Progenitor cell of endocrine pancreas (in vitro differentiated cells): ENCODE measurements around the gene SLC7A11. TPM values are rescaled to one million over a fixed set of nuclear protein-coding genes. Genes with fewer than 3 reads are reported as not detected.
A peak's percentile ranks its signal among the peaks of the same experiment; 100 is the strongest.
"Not testable (repeated sequence)": the region's sequence is repeated elsewhere in the genome, so short reads cannot be mapped to it uniquely, and the experiment has no call there.

Source experiments
- DNase-seq: peaks from one replicate; pipeline ENCODE4 v3.0.0; 2021; ENCODE audit warnings: low spot score; ENCODE audit not compliant: unreplicated experiment
- H3K27ac Mint-ChIP-seq: 2 replicates; pipeline ENCODE4 v1.8.0; 2021; ENCODE audit warnings: mild to moderate bottlenecking, moderate library complexity, mixed read lengths
- H3K27me3 Mint-ChIP-seq: 2 replicates; pipeline ENCODE4 v1.8.0; 2021; ENCODE audit warnings: mixed read lengths
- H3K36me3 Mint-ChIP-seq: 2 replicates; pipeline ENCODE4 v1.8.0; 2022; ENCODE audit warnings: mixed read lengths; ENCODE audit not compliant: insufficient read depth
- H3K4me1 Mint-ChIP-seq: 2 replicates; pipeline ENCODE4 v1.8.0; 2021; ENCODE audit warnings: low read depth, mixed read lengths
- H3K4me3 Mint-ChIP-seq: 2 replicates; pipeline ENCODE4 v1.8.0; 2021; ENCODE audit warnings: low read depth, mild to moderate bottlenecking, moderate library complexity, mixed read lengths
- H3K9me3 Mint-ChIP-seq: 2 replicates; pipeline ENCODE4 v1.8.0; 2021; ENCODE audit warnings: low read depth, mixed read lengths
- total RNA-seq: library from RNA; stranded (reverse); gene quantifications from 2 replicates; pipeline ENCODE4 v1.2.1, GENCODE V29; 2021
- TF ChIP-seq, protein P1 (sequence below): fragments of 200-600 bp; sonication (generic); IDR thresholded peaks from one replicate; pipeline ENCODE4 v1.5.0; 2021; ENCODE audit warnings: antibody characterized with exemption, mild to moderate bottlenecking; ENCODE audit not compliant: unreplicated experiment

SLC7A11 gene
- total RNA-seq, 1 donor from 2014 or later, result 8.2 TPM

DNA sequence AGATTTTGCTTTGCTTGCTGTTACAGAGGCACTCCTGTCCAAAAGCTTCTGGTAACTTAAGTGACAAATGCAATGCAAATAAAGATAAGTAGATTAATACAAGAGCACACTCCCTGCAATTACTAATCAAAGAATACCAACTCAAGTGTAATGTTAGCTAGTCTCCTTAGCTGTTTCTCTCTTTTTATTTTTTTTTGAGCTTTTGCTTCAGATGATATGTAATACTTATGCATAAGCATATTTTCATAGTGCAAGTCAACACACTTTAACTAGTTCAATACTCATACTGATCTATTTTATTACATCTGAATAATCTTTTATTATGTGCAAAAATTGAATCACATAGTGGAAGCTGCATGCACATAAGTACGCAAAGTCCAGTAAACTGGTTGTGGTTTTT is 2.7 kb downstream of the SLC7A11 start:
- H3K4me3 Mint-ChIP-seq, result peak overlapping the region; percentile 78
- H3K27ac Mint-ChIP-seq, result peak overlapping the region; percentile 45
- H3K36me3 Mint-ChIP-seq, result peaks cover 3% of the 10 kb centered on the region
- no peaks in the 10 kb centered on the region for H3K9me3 Mint-ChIP-seq
- TF ChIP-seq, protein P1, sequence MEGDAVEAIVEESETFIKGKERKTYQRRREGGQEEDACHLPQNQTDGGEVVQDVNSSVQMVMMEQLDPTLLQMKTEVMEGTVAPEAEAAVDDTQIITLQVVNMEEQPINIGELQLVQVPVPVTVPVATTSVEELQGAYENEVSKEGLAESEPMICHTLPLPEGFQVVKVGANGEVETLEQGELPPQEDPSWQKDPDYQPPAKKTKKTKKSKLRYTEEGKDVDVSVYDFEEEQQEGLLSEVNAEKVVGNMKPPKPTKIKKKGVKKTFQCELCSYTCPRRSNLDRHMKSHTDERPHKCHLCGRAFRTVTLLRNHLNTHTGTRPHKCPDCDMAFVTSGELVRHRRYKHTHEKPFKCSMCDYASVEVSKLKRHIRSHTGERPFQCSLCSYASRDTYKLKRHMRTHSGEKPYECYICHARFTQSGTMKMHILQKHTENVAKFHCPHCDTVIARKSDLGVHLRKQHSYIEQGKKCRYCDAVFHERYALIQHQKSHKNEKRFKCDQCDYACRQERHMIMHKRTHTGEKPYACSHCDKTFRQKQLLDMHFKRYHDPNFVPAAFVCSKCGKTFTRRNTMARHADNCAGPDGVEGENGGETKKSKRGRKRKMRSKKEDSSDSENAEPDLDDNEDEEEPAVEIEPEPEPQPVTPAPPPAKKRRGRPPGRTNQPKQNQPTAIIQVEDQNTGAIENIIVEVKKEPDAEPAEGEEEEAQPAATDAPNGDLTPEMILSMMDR, result no peak
- H3K4me1 Mint-ChIP-seq, result peaks cover 29% of the 10 kb centered on the region
- H3K27me3 Mint-ChIP-seq, result no peaks in the 10 kb centered on the region
- DNase-seq, result no peak

DNA sequence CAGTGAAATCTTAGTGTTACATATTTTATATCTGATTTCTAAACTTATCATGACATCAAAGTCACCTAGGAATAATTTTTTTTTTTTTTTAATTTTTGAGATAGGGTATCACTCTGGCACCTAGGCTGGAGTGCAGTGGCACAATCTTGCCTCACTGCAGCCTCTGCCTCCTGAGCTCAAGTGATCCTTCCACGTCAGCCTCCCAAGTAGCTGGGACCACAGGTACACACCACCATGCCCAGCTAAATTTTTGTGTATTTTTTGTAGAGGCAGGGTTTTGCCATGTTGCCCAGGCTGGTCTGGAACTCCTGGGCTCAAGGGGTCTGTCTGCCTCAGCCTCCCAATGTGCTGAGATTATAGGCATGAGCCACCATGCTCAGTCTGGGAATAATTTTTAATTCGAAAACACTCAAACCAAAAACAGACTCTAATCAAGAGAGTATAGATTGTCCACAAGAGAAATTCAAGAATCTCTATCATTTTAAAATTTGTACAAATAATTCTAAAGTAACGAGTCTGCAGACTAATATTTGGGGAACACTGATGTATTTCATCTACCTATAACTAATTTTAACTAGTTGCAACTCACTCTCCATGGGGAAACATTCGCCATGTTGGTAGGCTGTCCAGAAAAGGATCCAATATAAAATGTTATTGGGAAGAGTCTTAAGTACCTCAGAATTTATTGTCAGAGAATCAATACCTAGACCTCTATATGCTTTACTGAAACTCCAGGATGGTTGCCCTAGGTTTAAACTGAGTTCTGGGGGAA is 3.4 kb downstream of the SLC7A11 start:
- no peaks in the 10 kb centered on the region for H3K27me3 Mint-ChIP-seq
- H3K9me3 Mint-ChIP-seq, result no peaks in the 10 kb centered on the region
- TF ChIP-seq, protein P1, result no peak
- no peak overlapping the region for H3K27ac Mint-ChIP-seq
- peaks cover 3% of the 10 kb centered on the region for H3K36me3 Mint-ChIP-seq
- no peak overlapping the region for H3K4me3 Mint-ChIP-seq
- peaks cover 27% of the 10 kb centered on the region for H3K4me1 Mint-ChIP-seq
- no peak for DNase-seq

DNA sequence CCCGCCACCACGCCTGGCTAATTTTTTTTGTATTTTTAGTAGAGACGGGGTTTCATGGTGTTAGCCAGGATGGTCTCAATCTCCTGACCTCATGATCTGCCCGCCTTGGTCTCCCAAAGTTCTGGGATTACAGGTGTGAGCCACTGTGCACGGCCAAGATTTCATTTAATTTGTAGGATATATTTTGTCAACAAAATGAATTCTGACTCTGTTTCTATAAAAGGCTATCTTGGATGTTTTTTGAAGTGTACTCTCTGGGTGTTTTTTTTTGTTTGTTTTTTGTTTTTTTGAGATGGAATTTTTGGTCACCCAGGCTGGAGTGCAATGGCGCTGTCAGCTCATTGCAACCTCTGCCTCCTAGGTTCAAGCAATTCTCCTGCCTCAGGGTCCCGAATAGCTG is 5.0 kb downstream of the SLC7A11 start:
- peaks cover 22% of the 10 kb centered on the region for H3K4me1 Mint-ChIP-seq
- H3K27ac Mint-ChIP-seq, DNase-seq, H3K36me3 Mint-ChIP-seq, H3K9me3 Mint-ChIP-seq, H3K27me3 Mint-ChIP-seq, H3K4me3 Mint-ChIP-seq: not testable (repeated sequence)

DNA sequence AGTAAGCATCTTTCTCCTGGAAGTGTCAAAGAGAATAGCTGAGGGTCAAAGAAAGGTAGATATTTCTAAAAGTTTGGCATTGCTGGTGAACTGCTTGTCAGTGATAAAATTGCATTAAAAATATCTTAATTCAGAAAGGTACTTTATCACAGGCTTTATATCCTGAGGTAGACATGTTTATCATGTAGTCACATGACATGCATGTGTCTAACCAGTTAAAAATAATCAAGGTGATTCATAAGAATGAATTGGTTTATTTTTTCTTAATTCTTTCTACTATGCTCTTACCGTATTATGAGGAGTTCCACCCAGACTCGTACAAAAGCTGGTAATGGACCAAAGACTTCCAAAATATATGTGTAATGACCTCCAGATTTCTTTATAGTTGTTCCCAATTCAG is 6.1 kb downstream of the SLC7A11 start:
- Mint-ChIP-seq H3K4me3 (no peak overlapping the region), H3K27ac (no peak overlapping the region), H3K4me1 (peaks cover 12% of the 10 kb centered on the region), H3K9me3 (no peaks in the 10 kb centered on the region), H3K27me3 (no peaks in the 10 kb centered on the region), H3K36me3 (peaks cover 3% of the 10 kb centered on the region)
- no peak for DNase-seq
- TF ChIP-seq, protein P1, result no peak

DNA sequence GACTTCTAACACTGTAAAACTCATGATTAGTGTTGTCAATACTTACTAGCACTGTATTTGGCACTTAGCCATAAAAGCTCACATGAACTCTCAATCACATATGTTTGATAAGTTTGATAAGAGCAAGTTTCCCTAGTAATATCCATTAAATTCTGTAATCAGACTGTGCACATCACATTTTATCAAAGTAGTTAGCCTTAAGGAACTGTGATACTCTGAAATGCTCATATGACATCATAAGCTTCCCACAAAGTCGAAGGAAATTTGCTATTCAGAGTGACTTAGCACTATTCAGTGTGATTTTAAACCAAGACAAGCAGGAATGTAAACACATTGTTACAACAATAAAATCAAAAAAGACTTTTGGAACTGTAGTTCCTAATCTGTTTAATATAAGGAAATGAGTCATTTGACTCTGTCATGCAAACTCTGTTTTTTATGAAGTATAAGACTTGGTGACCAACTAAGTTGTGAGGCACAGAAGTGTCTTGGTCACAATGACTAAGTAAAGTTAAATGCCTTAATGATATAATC is 6.7 kb downstream of the SLC7A11 start:
- H3K36me3 Mint-ChIP-seq, result peaks cover 5% of the 10 kb centered on the region
- no peak for DNase-seq
- TF ChIP-seq, protein P1, result no peak
- no peaks in the 10 kb centered on the region for H3K9me3 Mint-ChIP-seq
- H3K4me1 Mint-ChIP-seq, result peaks cover 8% of the 10 kb centered on the region
- H3K27ac Mint-ChIP-seq, result no peak overlapping the region
- no peaks in the 10 kb centered on the region for H3K27me3 Mint-ChIP-seq
- H3K4me3 Mint-ChIP-seq, result no peak overlapping the region

DNA sequence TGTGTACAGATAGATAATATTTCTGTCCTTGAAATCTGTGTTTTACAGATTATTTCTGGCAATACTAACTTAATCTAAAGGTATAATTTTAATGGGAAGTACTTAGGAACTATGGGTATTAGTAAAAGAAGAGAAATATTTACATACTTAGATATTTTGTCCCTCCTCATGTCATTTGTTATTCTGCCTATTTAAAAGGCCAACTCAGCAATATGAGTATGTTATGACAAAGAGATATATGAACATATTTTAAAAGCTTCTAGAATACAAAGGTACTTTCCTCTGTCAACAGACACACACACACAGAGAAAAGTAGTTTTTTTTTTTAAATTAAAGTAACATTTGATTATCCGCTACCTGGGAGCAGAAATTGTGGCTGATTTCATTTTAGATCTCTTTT is 7.9 kb downstream of the SLC7A11 start:
- no peak overlapping the region for H3K27ac Mint-ChIP-seq
- no peak overlapping the region for H3K4me3 Mint-ChIP-seq
- peaks cover 5% of the 10 kb centered on the region for H3K36me3 Mint-ChIP-seq
- TF ChIP-seq, protein P1, result no peak
- H3K9me3 Mint-ChIP-seq, result no peaks in the 10 kb centered on the region
- H3K4me1 Mint-ChIP-seq, result peaks cover 2% of the 10 kb centered on the region
- no peaks in the 10 kb centered on the region for H3K27me3 Mint-ChIP-seq
- no peak for DNase-seq
